ENCODE results near the gene ZNF536. TPM values are rescaled to one million over a fixed set of nuclear protein-coding genes. Genes with fewer than 3 reads are reported as not detected.

The ZNF536 gene
- total and polyA plus RNA-seq, 2 of the 4 experiments (the other 2 are of a cell fraction) = not detected

GRCh38 chr19:30325676-30326392 lies 46.4 kb upstream of the ZNF536 start:
- POLR2A ChIA-PET (ENCODE audit: unreplicated experiment) = no interaction called here
- Histone ChIP-seq H3K27me3 (ENCODE audit: control insufficient read depth, insufficient read depth, low read length) (no peaks in the 10 kb centered on the region), H3K9me1 (ENCODE audit: insufficient read depth, low read length) (no peaks in the 10 kb centered on the region), H3K9me3 (ENCODE audit: control insufficient read depth, insufficient read depth, low read length) (peaks cover 36% of the 10 kb centered on the region), H2AFZ (replicated peaks; ENCODE audit: low read length, poor library complexity) (no peak overlapping the region), H3K4me2 (ENCODE audit: low read depth, low read length) (no peak overlapping the region), H4K5ac (ENCODE audit: low read depth, low read length) (no peak overlapping the region), H3K23ac (ENCODE audit: low read depth, low read length) (no peak overlapping the region), H3K4ac (ENCODE audit: low read depth, low read length) (no peak overlapping the region), H3K14ac (replicated peaks; ENCODE audit: low read depth, low read length) (no peak overlapping the region), H2AK9ac (replicated peaks; ENCODE audit: low read depth, low read length, poor library complexity) (no peak overlapping the region), H3K9ac (ENCODE audit: low read depth, low read length) (no peak overlapping the region), H2AK5ac (ENCODE audit: low read depth, low read length) (no peak overlapping the region), H3K79me1 (ENCODE audit: low read depth in 1 of 2, low read length in 2 of 2) (no peaks in the 10 kb centered on the region), H4K8ac (ENCODE audit: low read depth in 2 of 2, low read length in 2 of 2) (no peak overlapping the region), H3K27ac (ENCODE audit: insufficient read depth, low read length) (no peak overlapping the region), H3K4me1 (ENCODE audit: control insufficient read depth, insufficient read depth, low read length) (no peaks in the 10 kb centered on the region), H4K20me1 (ENCODE audit: insufficient read depth, low read length) (no peaks in the 10 kb centered on the region), H2BK20ac (ENCODE audit: low read depth, low read length) (no peak overlapping the region), H2BK15ac (ENCODE audit: low read depth, low read length) (no peak overlapping the region), H3K36me3 (ENCODE audit: control insufficient read depth, insufficient read depth, low read length) (no peaks in the 10 kb centered on the region), H2BK120ac (ENCODE audit: low read depth, low read length) (no peak overlapping the region), H3K56ac (ENCODE audit: extremely low read depth, insufficient read depth, low read length) (no peak overlapping the region), H2BK5ac (ENCODE audit: low read depth, low read length, poor library complexity, severe bottlenecking) (no peak overlapping the region), H4K91ac (ENCODE audit: insufficient read depth, low read depth, low read length) (no peak overlapping the region), H3K4me3 (ENCODE audit: insufficient read depth, low read depth, low read length) (no peak overlapping the region), H3K18ac (ENCODE audit: low read depth, low read length) (no peak overlapping the region)
- in situ Hi-C loops (cut with MboI; ENCODE audit: low sequenced_read_pairs) = no loop called here
- BruUV-seq (replicated peaks) = no TSS peak
- CTCF ChIA-PET = no interaction called here
- ATAC-seq (ENCODE audit: low read depth) (no peak), DNase-seq (no peak)
- intact Hi-C loops (cut with micrococcal nuclease) = no loop called here
- 40% methylated on average over 2 of the region's 12 CpGs; no CpG with 5 or more reads in 1 of the 2 experiments for WGBS, 2 experiments (ENCODE audit: extremely low coverage in 2 of 2, insufficient read length in 1 of 2)
- dilution Hi-C loops (cut with HindIII; ENCODE audit: low sequenced_read_pairs, unreplicated experiment) = no loop called here
- TF ChIP-seq RFX5 (IDR thresholded peaks at IDR 0.05; ENCODE audit: low read depth, low read length) (no peak), NFE2L2 (IDR thresholded peaks at IDR 0.05; ENCODE audit: low read depth, low read length) (no peak), BHLHE40 (IDR thresholded peaks at IDR 0.05; ENCODE audit: low read depth, low read length) (no peak), CTCF (conservative IDR thresholded peaks at IDR 0.05; ENCODE audit: low read depth, low read length) (no peak), CEBPB (IDR thresholded peaks at IDR 0.05; ENCODE audit: low read depth, low read length) (no peak), RCOR1 (IDR thresholded peaks at IDR 0.05; ENCODE audit: insufficient replicate concordance, low read length) (no peak), SMC3 (IDR thresholded peaks at IDR 0.05; ENCODE audit: low read depth, low read length) (no peak), RAD21 (IDR thresholded peaks at IDR 0.05; ENCODE audit: low read length) (no peak), POLR2A (IDR thresholded peaks at IDR 0.05; ENCODE audit: low read depth, low read length) (no peak), ELK1 (IDR thresholded peaks at IDR 0.05; ENCODE audit: borderline replicate concordance, low read depth, low read length) (no peak), CHD1 (IDR thresholded peaks at IDR 0.05; ENCODE audit: low read depth, low read length) (no peak)

Data from IMR-90 (cell line).